BLaER1 treated with 17β-estradiol and CSF1 and Interleukin-3, amounts not matched to agents 10 nM and 100 nM (cell line): Measurements from ENCODE around the gene PPFIA1.

Source experiments
- H3K27ac ChIP-seq, 11 experiments: shearing (Covaris generic); formaldehyde crosslinking; 2 replicates each; pipeline ENCODE4 v1.8.1; 2022
- H3K27me3 ChIP-seq, 11 experiments: shearing (Covaris generic); formaldehyde crosslinking; 2 replicates each; pipeline ENCODE4 v1.8.1; 2022
- H3K36me3 ChIP-seq, 11 experiments: shearing (Covaris generic); formaldehyde crosslinking; 2 replicates each; pipeline ENCODE4 v1.8.1; 2022
- H3K4me1 ChIP-seq, 10 experiments: shearing (Covaris generic); formaldehyde crosslinking; 2 replicates each; pipeline ENCODE4 v1.8.1; 2022
- H3K4me2 ChIP-seq, 11 experiments: shearing (Covaris generic); formaldehyde crosslinking; 2 replicates each; pipeline ENCODE4 v1.8.1; 2022
- H3K4me3 ChIP-seq, 10 experiments: shearing (Covaris generic); formaldehyde crosslinking; 2 replicates each; pipeline ENCODE4 v1.8.1; 2022
- H3K9ac ChIP-seq, 11 experiments: shearing (Covaris generic); formaldehyde crosslinking; 2 replicates each; pipeline ENCODE4 v1.8.1; 2022
- H3K9me3 ChIP-seq, 11 experiments: shearing (Covaris generic); formaldehyde crosslinking; replicated peaks in 1 of 11; 2 replicates each; pipeline ENCODE4 v1.8.1; 2022
- H4K20me1 ChIP-seq, 11 experiments: shearing (Covaris generic); formaldehyde crosslinking; 2 replicates each; pipeline ENCODE4 v1.8.1; 2022
- Cebpa-rat ChIP-seq, 11 experiments: shearing (Covaris generic); IDR thresholded peaks; 2 replicates each; pipeline ENCODE4 v1.8.1; 2022

Gene PPFIA1

GRCh38 chr11:70270104-70270876 lies at the start of gene PPFIA1:
PPFIA1 (plus strand) TSS chr11:70270690; CDS start chr11:70272173, 1,483 bp downstream.
- no peak for TF ChIP-seq Cebpa-rat (IDR thresholded peaks at IDR 0.05)
- Histone ChIP-seq H3K4me2 (peak within 1 kb of the TSS; percentile 94 to 100 (median 98)), H3K9me3 (no peaks in the 10 kb centered on the region), H3K9ac (peak within 1 kb of the TSS; percentile 86 to 99 (median 95)), H3K27ac (peak within 1 kb of the TSS; percentile 81 to 98 (median 91)), H3K4me1 (peaks cover 26 to 47% (median 34%) of the 10 kb centered on the region in 10 experiments), H3K27me3 (peaks cover 0 to 8% (median 0%) of the 10 kb centered on the region in 11 experiments; a peak in 5 of 22 replicates), H3K36me3 (peaks cover 27 to 35% (median 33%) of the 10 kb centered on the region in 11 experiments), H4K20me1 (peaks cover 34 to 46% (median 44%) of the 10 kb centered on the region in 11 experiments; a peak in 21 of 22 replicates), H3K4me3 (peak within 1 kb of the TSS; percentile 86 to 99 (median 98))

GRCh38 chr11:70220920-70221319 lies 49.6 kb upstream of the PPFIA1 start:
- Histone ChIP-seq H3K27me3 (no peaks in the 10 kb centered on the region), H3K36me3 (no peaks in the 10 kb centered on the region), H4K20me1 (no peaks in the 10 kb centered on the region), H3K4me3 (no peak overlapping the region), H3K9me3 (no peaks in the 10 kb centered on the region), H3K4me2 (no peak overlapping the region), H3K9ac (no peak overlapping the region), H3K27ac (no peak overlapping the region), H3K4me1 (no peaks in the 10 kb centered on the region)
- TF ChIP-seq Cebpa-rat (IDR thresholded peaks at IDR 0.05) = no peak

GRCh38 chr11:70225681-70226177 lies 44.8 kb upstream of the PPFIA1 start:
- Histone ChIP-seq H3K9me3 (0 out of 22 replicates have a peak, but pooled peaks cover 0 to 2% (median 0%) of the 10 kb centered on the region in 11 experiments), H3K4me1 (peaks cover 0 to 34% (median 23%) of the 10 kb centered on the region in 10 experiments; a peak in 17 of 20 replicates), H3K9ac (no peak overlapping the region), H3K36me3 (no peaks in the 10 kb centered on the region), H3K4me2 (no peak overlapping the region), H3K27ac (no peak overlapping the region), H3K27me3 (no peaks in the 10 kb centered on the region), H4K20me1 (no peaks in the 10 kb centered on the region), H3K4me3 (no peak overlapping the region)
- TF ChIP-seq Cebpa-rat (IDR thresholded peaks at IDR 0.05) = no peak

- H3K4me1 ChIP-seq = peaks cover 0 to 38% (median 26%) of the 10 kb centered on the region in 10 experiments; a peak in 17 of 20 replicates
- H3K27me3 ChIP-seq = no peaks in the 10 kb centered on the region
- H3K9me3 ChIP-seq = 0 out of 22 replicates have a peak, but pooled peaks cover 0 to 2% (median 0%) of the 10 kb centered on the region in 11 experiments
- TF ChIP-seq Cebpa-rat (IDR thresholded peaks at IDR 0.05) = no peak
- no peak overlapping the region for H3K9ac ChIP-seq
- no peak overlapping the region for H3K27ac ChIP-seq
- no peak overlapping the region; a peak in 2 of 22 replicates for H3K4me2 ChIP-seq
- H3K36me3 ChIP-seq = no peaks in the 10 kb centered on the region
- H4K20me1 ChIP-seq = no peaks in the 10 kb centered on the region
- no peak overlapping the region for H3K4me3 ChIP-seq
Observed at GRCh38 chr11:70226183-70226582, 44.3 kb upstream of the PPFIA1 start.

- Histone ChIP-seq H4K20me1 (no peaks in the 10 kb centered on the region), H3K27me3 (no peaks in the 10 kb centered on the region), H3K9ac (no peak overlapping the region), H3K4me1 (peaks cover 0 to 42% (median 26%) of the 10 kb centered on the region in 10 experiments; a peak in 17 of 20 replicates), H3K36me3 (no peaks in the 10 kb centered on the region), H3K27ac (peak overlapping the region in 1 of 11 experiments; percentile 12; a peak in 1 of 22 replicates), H3K4me3 (no peak overlapping the region), H3K9me3 (0 out of 22 replicates have a peak, but pooled peaks cover 0 to 2% (median 0%) of the 10 kb centered on the region in 11 experiments), H3K4me2 (peak overlapping the region in 9 of 11 experiments; percentile 36 to 67 (median 58); a peak in 18 of 22 replicates)
- TF ChIP-seq Cebpa-rat (IDR thresholded peaks at IDR 0.05) = no peak
Observed at GRCh38 chr11:70226967-70227366, 43.5 kb upstream of the PPFIA1 start.

- H3K36me3 ChIP-seq = no peaks in the 10 kb centered on the region
- no peak overlapping the region for H3K4me2 ChIP-seq
- TF ChIP-seq Cebpa-rat (IDR thresholded peaks at IDR 0.05) = no peak
- no peak overlapping the region for H3K27ac ChIP-seq
- no peaks in the 10 kb centered on the region for H4K20me1 ChIP-seq
- peaks cover 0 to 9% (median 0%) of the 10 kb centered on the region in 11 experiments; a peak in 3 of 22 replicates for H3K9me3 ChIP-seq
- no peak overlapping the region for H3K9ac ChIP-seq
- no peak overlapping the region for H3K4me3 ChIP-seq
- H3K4me1 ChIP-seq = peaks cover 0 to 42% (median 26%) of the 10 kb centered on the region in 10 experiments; a peak in 17 of 20 replicates
- no peaks in the 10 kb centered on the region for H3K27me3 ChIP-seq
Observed at GRCh38 chr11:70229737-70230136, 40.8 kb upstream of the PPFIA1 start.

- Histone ChIP-seq H3K27ac (no peak overlapping the region), H3K9me3 (peaks cover 0 to 9% (median 0%) of the 10 kb centered on the region in 11 experiments; a peak in 3 of 22 replicates), H3K4me2 (peak overlapping the region in 7 of 11 experiments; percentile 0 to 37 (median 25); a peak in 9 of 22 replicates), H3K4me1 (peaks cover 0 to 42% (median 26%) of the 10 kb centered on the region in 10 experiments; a peak in 17 of 20 replicates), H3K4me3 (no peak overlapping the region), H3K36me3 (no peaks in the 10 kb centered on the region), H4K20me1 (no peaks in the 10 kb centered on the region), H3K27me3 (no peaks in the 10 kb centered on the region), H3K9ac (no peak overlapping the region)
- no peak for TF ChIP-seq Cebpa-rat (IDR thresholded peaks at IDR 0.05)
Observed at GRCh38 chr11:70230151-70230839, 40.2 kb upstream of the PPFIA1 start.

- peaks cover 0 to 9% (median 0%) of the 10 kb centered on the region in 11 experiments; a peak in 3 of 22 replicates for H3K9me3 ChIP-seq
- no peaks in the 10 kb centered on the region for H4K20me1 ChIP-seq
- H3K27me3 ChIP-seq = no peaks in the 10 kb centered on the region
- no peak overlapping the region for H3K4me3 ChIP-seq
- peak overlapping the region in 1 of 11 experiments; percentile 15; a peak in 1 of 22 replicates for H3K9ac ChIP-seq
- TF ChIP-seq Cebpa-rat (IDR thresholded peaks at IDR 0.05) = no peak
- H3K4me1 ChIP-seq = peaks cover 0 to 42% (median 26%) of the 10 kb centered on the region in 10 experiments; a peak in 17 of 20 replicates
- H3K4me2 ChIP-seq = peak overlapping the region in 8 of 11 experiments; percentile 0 to 37 (median 20); a peak in 11 of 22 replicates
- no peak overlapping the region for H3K27ac ChIP-seq
- no peaks in the 10 kb centered on the region for H3K36me3 ChIP-seq
Observed at GRCh38 chr11:70230840-70231710, 39.4 kb upstream of the PPFIA1 start.
